AG09309 (cell line): Measurements from ENCODE around the gene GCSAM.

Source experiments
- DNase-seq: peaks from one replicate; pipeline ENCODE4 v3.0.0-alpha.2; 2010; ENCODE audit warnings: low read depth
- H3K4me3 ChIP-seq: 2 replicates; pipeline ENCODE4 v1.5.1; 2011; ENCODE audit warnings: mild to moderate bottlenecking, low read depth, low read length, moderate library complexity; ENCODE audit not compliant: control insufficient read depth
- TF ChIP-seq, protein P1 (sequence below): IDR thresholded peaks from 2 replicates; pipeline ENCODE4 v1.5.1; 2011; ENCODE audit warnings: mild to moderate bottlenecking, low read depth, low read length, inconsistent platforms; ENCODE audit not compliant: insufficient read depth, control insufficient read depth; ENCODE audit errors: missing control alignments

Gene GCSAM

DNA sequence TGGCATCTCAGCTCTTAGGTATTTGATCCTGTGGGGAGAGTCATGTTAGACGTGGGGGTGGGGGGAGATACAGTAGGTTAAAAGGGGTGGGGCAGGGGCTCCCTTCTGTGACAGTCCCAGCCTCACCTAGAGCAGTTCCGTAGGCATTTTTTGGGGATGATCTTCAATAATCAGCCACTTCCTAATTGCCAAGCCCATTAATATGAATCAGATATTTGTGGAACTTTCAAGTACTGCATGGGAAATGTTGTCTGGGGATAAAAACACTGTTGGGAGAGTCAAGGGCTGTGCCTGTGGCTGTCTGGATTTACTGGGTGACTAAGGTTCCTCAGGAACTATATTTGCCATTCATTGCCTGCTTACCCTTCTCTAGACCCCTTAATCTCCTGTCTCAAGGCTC lies 37.3 kb downstream of the GCSAM start:
- no peak overlapping the region for H3K4me3 ChIP-seq
- TF ChIP-seq, protein P1, sequence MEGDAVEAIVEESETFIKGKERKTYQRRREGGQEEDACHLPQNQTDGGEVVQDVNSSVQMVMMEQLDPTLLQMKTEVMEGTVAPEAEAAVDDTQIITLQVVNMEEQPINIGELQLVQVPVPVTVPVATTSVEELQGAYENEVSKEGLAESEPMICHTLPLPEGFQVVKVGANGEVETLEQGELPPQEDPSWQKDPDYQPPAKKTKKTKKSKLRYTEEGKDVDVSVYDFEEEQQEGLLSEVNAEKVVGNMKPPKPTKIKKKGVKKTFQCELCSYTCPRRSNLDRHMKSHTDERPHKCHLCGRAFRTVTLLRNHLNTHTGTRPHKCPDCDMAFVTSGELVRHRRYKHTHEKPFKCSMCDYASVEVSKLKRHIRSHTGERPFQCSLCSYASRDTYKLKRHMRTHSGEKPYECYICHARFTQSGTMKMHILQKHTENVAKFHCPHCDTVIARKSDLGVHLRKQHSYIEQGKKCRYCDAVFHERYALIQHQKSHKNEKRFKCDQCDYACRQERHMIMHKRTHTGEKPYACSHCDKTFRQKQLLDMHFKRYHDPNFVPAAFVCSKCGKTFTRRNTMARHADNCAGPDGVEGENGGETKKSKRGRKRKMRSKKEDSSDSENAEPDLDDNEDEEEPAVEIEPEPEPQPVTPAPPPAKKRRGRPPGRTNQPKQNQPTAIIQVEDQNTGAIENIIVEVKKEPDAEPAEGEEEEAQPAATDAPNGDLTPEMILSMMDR = no peak
- no peak for DNase-seq

DNA sequence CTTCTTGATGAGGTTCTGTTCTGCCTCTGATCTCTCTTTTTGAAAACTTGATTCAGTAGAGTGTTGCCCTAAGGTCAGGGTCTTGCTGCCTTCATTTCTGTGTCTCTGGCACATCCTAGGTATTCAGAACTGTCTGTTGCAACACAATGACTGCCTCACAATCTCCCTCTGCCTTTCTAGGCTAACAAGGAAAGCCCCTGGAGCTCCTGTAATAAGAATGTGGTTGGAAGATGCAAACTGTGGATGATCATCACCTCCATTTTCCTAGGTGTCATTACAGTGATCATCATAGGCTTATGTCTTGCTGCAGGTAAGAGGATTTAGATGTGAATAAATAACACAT lies 39.9 kb downstream of the GCSAM start:
- TF ChIP-seq, protein P1 = no peak
- no peak for DNase-seq
- H3K4me3 ChIP-seq = no peak overlapping the region

DNA sequence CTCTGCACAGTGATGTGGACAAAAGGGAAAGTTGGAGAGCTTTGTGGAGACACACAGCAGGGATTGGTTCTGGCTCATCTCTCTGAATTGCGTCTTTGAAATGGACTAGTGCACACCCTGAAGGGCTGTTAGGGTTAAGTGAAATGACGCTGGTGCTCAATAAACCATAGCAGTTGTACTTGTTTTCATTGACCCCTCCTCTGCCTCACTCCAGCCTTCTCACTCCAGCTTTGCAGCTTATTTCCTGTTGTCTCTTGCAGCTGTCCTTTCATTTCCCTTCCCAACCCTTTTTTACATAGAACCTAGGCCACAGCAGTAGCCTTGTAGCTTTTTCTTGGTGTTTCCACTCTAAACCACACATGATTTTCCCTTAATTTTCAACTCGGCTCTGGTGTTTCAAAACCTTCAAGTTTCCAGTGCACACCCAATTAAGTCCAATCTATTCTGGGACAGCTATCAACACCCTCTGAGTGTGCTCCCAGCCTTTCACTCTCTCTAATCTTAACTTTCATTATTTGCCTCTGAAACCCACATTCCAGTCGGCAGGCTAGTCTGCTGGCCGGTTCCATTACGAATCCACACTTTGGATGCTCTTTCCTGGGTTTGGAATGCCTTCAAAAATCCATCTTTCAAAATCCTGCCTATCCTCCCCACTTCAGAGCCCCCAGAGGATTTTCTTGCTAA lies 40.4 kb downstream of the GCSAM start:
- DNase-seq = no peak
- no peak overlapping the region for H3K4me3 ChIP-seq
- TF ChIP-seq, protein P1 = no peak

DNA sequence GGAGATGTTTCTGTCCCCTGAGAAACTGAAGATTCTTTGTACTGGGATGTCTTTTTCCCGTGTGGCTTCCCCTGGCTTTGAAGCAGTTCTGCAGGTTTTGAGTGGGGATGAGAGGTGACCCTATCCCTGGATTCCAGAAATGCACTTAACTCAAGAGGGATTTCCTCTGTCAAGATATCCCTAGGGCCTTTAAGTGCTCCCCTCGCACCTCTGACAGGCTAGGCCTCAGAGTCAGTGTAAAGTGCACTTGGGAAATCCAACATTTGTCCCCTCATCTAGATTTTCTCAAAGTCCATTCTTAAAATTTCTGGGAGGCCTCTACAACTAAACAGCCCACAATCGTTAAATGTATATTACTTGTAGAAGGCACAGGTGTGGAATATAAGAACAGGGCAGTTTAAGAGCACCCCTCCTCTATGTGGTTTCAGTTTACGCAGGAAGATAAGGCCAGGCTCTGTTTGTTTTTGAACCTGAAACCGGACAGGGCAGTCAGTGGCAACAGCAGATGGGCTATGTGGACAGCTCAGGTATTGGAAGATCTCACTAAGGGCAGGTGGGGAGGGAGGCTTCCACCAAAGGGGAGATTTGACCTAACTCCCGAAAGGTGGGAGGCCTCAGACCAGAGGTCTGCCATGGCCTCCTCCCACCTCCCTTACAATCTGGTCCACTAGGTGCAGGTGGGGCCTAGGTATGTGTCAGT lies 42.0 kb downstream of the GCSAM start:
- no peak for DNase-seq
- TF ChIP-seq, protein P1 = no peak
- H3K4me3 ChIP-seq = no peak overlapping the region

DNA sequence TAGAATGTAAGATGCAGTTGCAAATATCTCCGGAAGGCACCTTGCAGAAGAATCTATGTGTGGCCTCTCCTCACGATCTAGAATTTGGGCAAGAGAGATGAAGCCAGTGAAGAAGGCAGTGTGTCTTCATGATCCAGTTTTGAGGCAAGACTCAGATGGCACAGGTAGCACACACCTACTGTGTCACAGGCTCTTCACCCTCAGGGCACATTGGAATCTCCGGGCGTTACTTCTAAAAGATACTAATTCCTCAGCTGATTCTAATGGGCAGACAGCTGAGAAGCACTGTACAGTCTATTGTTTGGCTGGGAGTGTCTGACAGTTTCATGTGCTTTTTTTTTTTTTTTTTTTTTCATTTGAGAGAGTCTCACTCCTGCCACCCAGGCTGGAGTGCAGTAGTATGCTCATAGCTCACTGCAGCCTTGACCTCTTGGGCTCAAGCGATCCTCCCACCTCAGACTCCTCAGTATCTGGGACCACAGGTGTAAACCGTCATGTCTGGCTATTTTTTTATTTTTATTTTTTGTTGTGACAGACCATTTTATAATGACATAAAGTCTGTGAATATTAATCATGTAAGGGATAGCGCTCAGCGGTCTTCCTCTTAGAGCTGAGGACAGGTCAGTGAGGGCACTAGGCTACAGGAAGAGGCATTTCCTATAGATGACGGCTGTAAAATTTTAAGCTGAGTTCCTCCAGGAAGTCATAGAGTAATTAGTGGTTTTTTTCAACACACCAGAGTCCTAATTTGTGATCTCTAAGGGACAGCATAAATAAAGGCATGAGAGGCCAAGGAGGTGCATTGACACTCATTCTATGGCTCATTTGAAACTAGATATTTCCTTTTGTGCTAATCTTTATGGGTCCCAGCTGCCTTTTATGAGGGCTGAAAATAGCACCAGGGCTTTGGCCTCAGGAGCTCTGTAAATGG lies 42.8 kb downstream of the GCSAM start:
- DNase-seq = no peak
- TF ChIP-seq, protein P1 = no peak
- H3K4me3 ChIP-seq = no peak overlapping the region

DNA sequence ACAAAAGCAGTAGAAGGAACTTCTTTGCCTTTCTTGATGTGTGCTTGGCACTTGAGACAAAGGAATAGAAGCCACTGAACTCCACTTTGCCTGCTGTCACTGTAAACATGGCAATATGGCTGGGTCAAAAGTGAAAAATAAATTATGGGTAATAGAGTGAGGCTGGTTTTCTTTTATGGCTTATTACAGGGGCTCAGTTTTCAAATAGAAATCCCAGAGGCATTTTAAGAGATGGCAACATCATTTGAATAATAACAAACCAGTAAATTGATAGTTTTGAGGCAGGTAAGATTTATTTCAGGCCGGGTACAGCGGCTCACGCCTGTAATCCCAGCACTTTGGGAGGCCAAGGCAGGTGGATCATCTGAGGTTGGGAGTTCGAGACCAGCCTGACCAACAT lies 44.1 kb downstream of the GCSAM start:
- no peak overlapping the region for H3K4me3 ChIP-seq
- TF ChIP-seq, protein P1 = no peak
- DNase-seq = no peak
